Measurements from ENCODE around the gene CHD6.
"Not testable (repeated sequence)": the region's sequence is repeated elsewhere in the genome, so short reads cannot be mapped to it uniquely, and the experiment has no call there.

CHD6 gene

GRCh38 chr20:41540459-41540858, 77.7 kb downstream of the CHD6 start:
- DNase-seq = no peak

- DNase-seq = no peak
Measured at GRCh38 chr20:41538810-41539596, 79.2 kb downstream of the CHD6 start.

- no peak for DNase-seq
Measured at GRCh38 chr20:41537865-41538264, 80.3 kb downstream of the CHD6 start.

GRCh38 chr20:41535551-41535950, 82.6 kb downstream of the CHD6 start:
- DNase-seq = not testable (repeated sequence)

GRCh38 chr20:41534842-41535241, 83.3 kb downstream of the CHD6 start:
- DNase-seq = no peak

GRCh38 chr20:41534170-41534569, 84.0 kb downstream of the CHD6 start:
- DNase-seq = no peak

- no peak for DNase-seq
Measured at GRCh38 chr20:41533537-41534136, 84.5 kb downstream of the CHD6 start.

- DNase-seq = no peak
Measured at GRCh38 chr20:41532935-41533334, 85.2 kb downstream of the CHD6 start.

- DNase-seq = no peak
Measured at GRCh38 chr20:41531518-41532275, 86.5 kb downstream of the CHD6 start.

GRCh38 chr20:41530923-41531322, 87.3 kb downstream of the CHD6 start:
- DNase-seq = no peak

GRCh38 chr20:41526327-41526726, 91.8 kb downstream of the CHD6 start:
- DNase-seq = no peak

GRCh38 chr20:41524980-41525613, 93.1 kb downstream of the CHD6 start:
- no peak for DNase-seq

GRCh38 chr20:41523857-41524256, 94.3 kb downstream of the CHD6 start:
- DNase-seq = no peak

GRCh38 chr20:41513829-41514228, 104.3 kb downstream of the CHD6 start:
- no peak for DNase-seq

- no peak for DNase-seq
Measured at GRCh38 chr20:41512624-41513023, 105.6 kb downstream of the CHD6 start.

GRCh38 chr20:41510847-41511450, 107.2 kb downstream of the CHD6 start:
- DNase-seq = no peak

- no peak for DNase-seq
Measured at GRCh38 chr20:41510224-41510623, 108.0 kb downstream of the CHD6 start.

GRCh38 chr20:41509316-41510200, 108.6 kb downstream of the CHD6 start:
- DNase-seq = no peak

GRCh38 chr20:41508335-41508734, 109.8 kb downstream of the CHD6 start:
- no peak for DNase-seq

- no peak for DNase-seq
Measured at GRCh38 chr20:41507851-41508250, 110.3 kb downstream of the CHD6 start.

GRCh38 chr20:41507436-41507835, 110.7 kb downstream of the CHD6 start:
- no peak for DNase-seq
